H1 (cell line): ENCODE measurements around the gene GALNT15. TPM values are rescaled to one million over a fixed set of nuclear protein-coding genes. Genes with fewer than 3 reads are reported as not detected.

Experiments
- CTCF ChIA-PET: fragments of 300-600 bp; sonication (Branson Sonifier 250); formaldehyde crosslinking; loops from one replicate; lab custom pipeline; 2021; ENCODE audit not compliant: partially characterized antibody; lab: Charles Lee
- POLR2A ChIA-PET: fragments of 300-600 bp; sonication (Branson Sonifier 250); formaldehyde crosslinking; loops from one replicate; lab custom pipeline; 2021; ENCODE audit warnings: inconsistent platforms; ENCODE audit not compliant: partially characterized antibody; lab: Charles Lee
- DNase-seq, 2 experiments: peaks; one replicate each; pipeline versions ENCODE4 v3.0.0 to v3.0.0-alpha.2; 2010 to 2022; ENCODE audit warnings: low spot score in 2 of 2, low read depth in 1 of 2, mixed read lengths in 1 of 2
- FAIRE-seq: peaks from 2 replicates; lab custom pipeline; 2011; peaks lifted over from hg19 to GRCh38; lab: Jason Lieb, UNC
- H2AFZ ChIP-seq: 2 replicates; pipeline ENCODE4 v1.8.1; 2012; ENCODE audit warnings: low read length, inconsistent platforms
- H2AK5ac ChIP-seq: 2 replicates; pipeline ENCODE4 v1.6.1; 2013; ENCODE audit warnings: low read depth, low read length
- H2BK120ac ChIP-seq: replicated peaks from 2 replicates; pipeline ENCODE3; 2013; ENCODE audit warnings: low read depth, low read length, inconsistent platforms
- H2BK12ac ChIP-seq: 2 replicates; pipeline ENCODE4 v1.6.1; 2013; ENCODE audit warnings: low read depth, low read length
- H2BK15ac ChIP-seq: 2 replicates; pipeline ENCODE4 v1.6.1; 2013; ENCODE audit warnings: low read length
- H2BK20ac ChIP-seq: 2 replicates; pipeline ENCODE4 v1.6.1; 2013; ENCODE audit warnings: low read length
- H2BK5ac ChIP-seq: 2 replicates; pipeline ENCODE4 v1.6.1; 2013; ENCODE audit warnings: low read depth, low read length
- H3K14ac ChIP-seq: 2 replicates; pipeline ENCODE4 v1.6.1; 2013; ENCODE audit warnings: inconsistent platforms; ENCODE audit not compliant: insufficient read length
- H3K18ac ChIP-seq: 2 replicates; pipeline ENCODE4 v1.6.1; 2013; ENCODE audit warnings: low read length; ENCODE audit errors: extremely low read depth
- H3K23ac ChIP-seq: 2 replicates; pipeline ENCODE4 v1.6.1; 2013; ENCODE audit warnings: inconsistent platforms; ENCODE audit not compliant: insufficient read length
- H3K23me2 ChIP-seq: 2 replicates; pipeline ENCODE4 v1.6.1; 2013; ENCODE audit warnings: low read depth, low read length
- H3K27ac ChIP-seq: 2 replicates; pipeline ENCODE4 v1.6.1; 2011; ENCODE audit warnings: low read depth, low read length, inconsistent platforms
- H3K27me3 ChIP-seq, 4 experiments: replicated peaks in 1 of 4; 1 replicate in 1 of 4; 2 replicates in 3 of 4; pipeline versions ENCODE4 v1.6.1 to v1.8.1; 2011 to 2013; ENCODE audit warnings: low read length in 3 of 4, mild to moderate bottlenecking in 3 of 4, inconsistent platforms in 2 of 4, mixed read lengths in 2 of 4, moderate library complexity in 1 of 4; ENCODE audit not compliant: control insufficient read depth in 3 of 4, insufficient read depth in 3 of 4; ENCODE audit errors: extremely low read depth in 1 of 4
- H3K36me3 ChIP-seq, 4 experiments: 2 replicates each; pipeline versions ENCODE4 v1.6.1 to v1.8.1; 2011 to 2013; ENCODE audit warnings: mild to moderate bottlenecking in 4 of 4, low read length in 3 of 4, moderate library complexity in 2 of 4, control low read depth in 1 of 4, inconsistent platforms in 1 of 4; ENCODE audit not compliant: insufficient read depth in 4 of 4, control insufficient read depth in 2 of 4
- H3K4ac ChIP-seq: replicated peaks from 2 replicates; pipeline ENCODE3; 2013; ENCODE audit warnings: low read length, low read depth, mixed read lengths, inconsistent platforms; ENCODE audit not compliant: insufficient read length
- H3K4me1 ChIP-seq, 4 experiments: replicated peaks in 1 of 4; 1 replicate in 1 of 4; 2 replicates in 3 of 4; pipeline versions ENCODE4 v1.6.1 to v1.8.1; 2011 to 2013; ENCODE audit warnings: low read length in 3 of 4, inconsistent platforms in 2 of 4, mixed read lengths in 1 of 4; ENCODE audit not compliant: insufficient read depth in 4 of 4, control insufficient read depth in 3 of 4
- H3K4me2 ChIP-seq, 2 experiments: 2 replicates each; pipeline versions ENCODE4 v1.6.1 to v1.8.1; 2011 to 2013; ENCODE audit warnings: low read depth in 2 of 2, low read length in 2 of 2, control low read depth in 1 of 2, inconsistent platforms in 1 of 2, mild to moderate bottlenecking in 1 of 2; ENCODE audit not compliant: insufficient read depth in 1 of 2
- H3K4me3 ChIP-seq, 4 experiments: fragments of 200-600, 300-600 bp in 1 of 4; sonication (generic), shearing (Covaris generic), sonication (Bioruptor Twin) in 1 of 4; 2 replicates each; pipeline versions ENCODE4 v1.5.1 to v1.8.1; 2011 to 2016; ENCODE audit warnings: low read length in 4 of 4, low read depth in 3 of 4, control low read depth in 2 of 4, inconsistent platforms in 2 of 4, mild to moderate bottlenecking in 2 of 4, mixed read lengths in 1 of 4, moderate library complexity in 1 of 4; ENCODE audit not compliant: insufficient read depth in 2 of 4; ENCODE audit errors: extremely low read depth in 1 of 4
- H3K56ac ChIP-seq: replicated peaks from 2 replicates; pipeline ENCODE3; 2013; ENCODE audit warnings: low read depth, mild to moderate bottlenecking, mixed read lengths, low read length, inconsistent platforms; ENCODE audit not compliant: insufficient read length
- H3K79me1 ChIP-seq: 2 replicates; pipeline ENCODE4 v1.6.1; 2013; ENCODE audit warnings: low read depth, low read length, control low read depth
- H3K79me2 ChIP-seq, 2 experiments: 2 replicates each; pipeline versions ENCODE4 v1.6.1 to v1.8.1; 2012 to 2013; ENCODE audit warnings: low read length in 2 of 2, mild to moderate bottlenecking in 2 of 2, inconsistent platforms in 1 of 2; ENCODE audit not compliant: insufficient read depth in 2 of 2, control insufficient read depth in 1 of 2
- H3K9ac ChIP-seq, 4 experiments: replicated peaks in 1 of 4; 1 replicate in 1 of 4; 2 replicates in 3 of 4; pipeline versions ENCODE4 v1.6.1 to v1.8.1; 2011 to 2013; ENCODE audit warnings: low read depth in 3 of 4, low read length in 3 of 4, control low read depth in 2 of 4, mild to moderate bottlenecking in 2 of 4, moderate library complexity in 2 of 4, inconsistent platforms in 1 of 4; ENCODE audit errors: extremely low read depth in 1 of 4
- H3K9me3 ChIP-seq, 2 experiments: 2 replicates each; pipeline versions ENCODE4 v1.6.1 to v1.8.1; 2012 to 2013; ENCODE audit warnings: mild to moderate bottlenecking in 2 of 2, moderate library complexity in 2 of 2, control low read depth in 1 of 2, inconsistent platforms in 1 of 2, low read depth in 1 of 2, low read length in 1 of 2, mixed read lengths in 1 of 2; ENCODE audit not compliant: insufficient read depth in 2 of 2
- H4K20me1 ChIP-seq, 2 experiments: replicated peaks in 1 of 2; 2 replicates each; pipeline versions ENCODE3 to v1.8.1; 2011 to 2013; ENCODE audit warnings: inconsistent platforms in 2 of 2, low read length in 2 of 2, mild to moderate bottlenecking in 1 of 2; ENCODE audit not compliant: insufficient read depth in 2 of 2, control insufficient read depth in 1 of 2
- H4K5ac ChIP-seq: 2 replicates; pipeline ENCODE4 v1.6.1; 2013; ENCODE audit warnings: low read length, low read depth, mixed read lengths, inconsistent platforms; ENCODE audit not compliant: insufficient read length
- H4K8ac ChIP-seq: 2 replicates; pipeline ENCODE4 v1.8.0; 2013; ENCODE audit warnings: mild to moderate bottlenecking, moderate library complexity, low read length, inconsistent platforms; ENCODE audit not compliant: insufficient read depth; ENCODE audit errors: extremely low read depth
- H4K91ac ChIP-seq: replicated peaks from 2 replicates; pipeline ENCODE3; 2013; ENCODE audit warnings: low read length, mixed read lengths, inconsistent platforms; ENCODE audit not compliant: insufficient read length
- CBX8 ChIP-seq: fragments of 300-800, 300-1000 bp; sonication (generic); IDR thresholded peaks from 2 replicates; pipeline ENCODE4 v1.7.1; 2016; ENCODE audit warnings: low read depth, low read length, borderline replicate concordance
- GABPA ChIP-seq: IDR thresholded peaks from 2 replicates; pipeline ENCODE4 v1.6.1; 2011; ENCODE audit warnings: mild to moderate bottlenecking, low read length, moderate library complexity, borderline replicate concordance; ENCODE audit not compliant: insufficient read depth
- WGBS, 2 experiments: shearing (Covaris generic) in 1 of 2; methylation state at CpG; one replicate each; pipeline versions ENCODE4 v1.1.6 to v1.1.7; 2013 to 2015; ENCODE audit warnings: low lambda C conversion rate in 2 of 2, mixed read lengths in 2 of 2, inconsistent platforms in 1 of 2, low coverage in 1 of 2, missing lambda C conversion rate in 1 of 2; ENCODE audit not compliant: insufficient replicate concordance in 2 of 2, insufficient coverage in 1 of 2, insufficient read length in 1 of 2; ENCODE audit errors: extremely low coverage in 1 of 2, missing lambda C conversion rate in 1 of 2; 5-methylcytosine and 5-hydroxymethylcytosine counted together
- polyA plus RNA-seq, 7 experiments: library from polyadenylated mRNA; depleted of rRNA in 3 of 7; stranded (reverse) in 5 of 7; unstranded in 2 of 7; fragments of >200 nt in 5 of 7; fragments of 200-250 nt in 2 of 7; gene quantifications; 1 replicate in 5 of 7; 2 replicates in 1 of 7; 4 replicates in 1 of 7; pipeline versions ENCODE4 v1.2.1 to v1.2.3, GENCODE V29; 2011 to 2013; ENCODE audit warnings: missing spikeins in 2 of 7, mixed read lengths in 2 of 7
- total RNA-seq: library from RNA; stranded (reverse); fragmentation: NEBNext Ultra II Directional; extraction: Animal tissue kit (Norgen Biotek cat#: 25700); gene quantifications from 2 replicates; pipeline ENCODE4 v1.2.1, GENCODE V29; 2021
- TF ChIP-seq, protein P1 (sequence below), 3 experiments: IDR thresholded peaks; 1 replicate in 2 of 3; 2 replicates in 1 of 3; pipeline versions ENCODE4 v1.5.1 to v1.6.1; 2011; ENCODE audit warnings: low read length in 3 of 3, mild to moderate bottlenecking in 3 of 3, inconsistent platforms in 2 of 3, low read depth in 1 of 3, moderate library complexity in 1 of 3; ENCODE audit not compliant: insufficient read depth in 1 of 3; ENCODE audit errors: control extremely low read depth in 1 of 3

The GALNT15 gene
- total and polyA plus RNA-seq, 2 of the 8 experiments (the other 6 are each of a cell fraction or from before 2014, with no cell fraction given): 0.02 TPM; not detected in 1

DNA sequence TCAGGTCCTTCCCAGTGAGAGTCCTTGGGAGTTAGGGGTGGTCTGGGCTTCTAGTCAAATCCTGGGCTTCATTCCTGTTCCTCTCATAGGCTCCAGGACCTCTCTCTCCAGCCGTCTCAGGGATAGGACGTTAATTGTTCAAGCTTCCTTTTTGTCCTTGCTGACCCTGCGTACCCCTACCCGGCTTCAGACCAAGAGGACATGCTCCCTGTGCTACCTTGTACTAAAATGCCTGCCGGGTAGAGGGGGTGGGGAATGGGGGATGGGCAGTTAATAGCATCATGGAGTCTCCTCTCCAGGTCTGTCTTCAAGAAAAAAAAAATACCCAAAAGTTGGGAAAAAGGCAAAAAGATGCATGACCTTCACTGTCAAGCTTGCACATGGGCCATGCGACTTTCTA lies 36.5 kb upstream of the GALNT15 start:
- no peak overlapping the region for H2BK12ac ChIP-seq
- H3K23me2 ChIP-seq: no peaks in the 10 kb centered on the region
- no peaks in the 10 kb centered on the region for H3K79me1 ChIP-seq
- H2AK5ac ChIP-seq: no peak overlapping the region
- CTCF ChIA-PET: interaction anchor here (0.6 to 1.6 kb wide), 2 partner anchors 9 to 89 kb away, joined by 3 read pairs; no protein-coding TSS in a partner anchor
- no peaks in the 10 kb centered on the region for H3K27me3 ChIP-seq
- no peak for FAIRE-seq
- no peaks in the 10 kb centered on the region for H4K20me1 ChIP-seq
- no peak for DNase-seq
- no peak overlapping the region for H3K18ac ChIP-seq
- no peak overlapping the region for H2BK120ac ChIP-seq
- H3K27ac ChIP-seq: no peak overlapping the region
- no peak overlapping the region for H2BK5ac ChIP-seq
- H2AFZ ChIP-seq: no peak overlapping the region
- no peak overlapping the region for H2BK20ac ChIP-seq
- no peak overlapping the region for H4K91ac ChIP-seq
- peaks cover 3 to 11% of the 10 kb centered on the region in 2 experiments for H3K9me3 ChIP-seq
- H3K4ac ChIP-seq: no peak overlapping the region
- POLR2A ChIA-PET: no interaction called here
- no peak overlapping the region for H3K9ac ChIP-seq
- no peak overlapping the region for H2BK15ac ChIP-seq
- no peak overlapping the region for H4K8ac ChIP-seq
- H4K5ac ChIP-seq: no peak overlapping the region
- H3K4me2 ChIP-seq: no peak overlapping the region
- no peaks in the 10 kb centered on the region for H3K79me2 ChIP-seq
- no peak overlapping the region for H3K4me3 ChIP-seq
- H3K36me3 ChIP-seq: no peaks in the 10 kb centered on the region
- H3K4me1 ChIP-seq: no peaks in the 10 kb centered on the region
- WGBS, 2 experiments: 88% methylated on average over 6 of the region's 6 CpGs; no CpG with 5 or more reads in 1 of the 2 experiments
- no peak overlapping the region for H3K56ac ChIP-seq
- no peak overlapping the region for H3K14ac ChIP-seq
- no peak overlapping the region for H3K23ac ChIP-seq
- no peak for TF ChIP-seq GABPA
- TF ChIP-seq CBX8: no peak
- TF ChIP-seq, protein P1, sequence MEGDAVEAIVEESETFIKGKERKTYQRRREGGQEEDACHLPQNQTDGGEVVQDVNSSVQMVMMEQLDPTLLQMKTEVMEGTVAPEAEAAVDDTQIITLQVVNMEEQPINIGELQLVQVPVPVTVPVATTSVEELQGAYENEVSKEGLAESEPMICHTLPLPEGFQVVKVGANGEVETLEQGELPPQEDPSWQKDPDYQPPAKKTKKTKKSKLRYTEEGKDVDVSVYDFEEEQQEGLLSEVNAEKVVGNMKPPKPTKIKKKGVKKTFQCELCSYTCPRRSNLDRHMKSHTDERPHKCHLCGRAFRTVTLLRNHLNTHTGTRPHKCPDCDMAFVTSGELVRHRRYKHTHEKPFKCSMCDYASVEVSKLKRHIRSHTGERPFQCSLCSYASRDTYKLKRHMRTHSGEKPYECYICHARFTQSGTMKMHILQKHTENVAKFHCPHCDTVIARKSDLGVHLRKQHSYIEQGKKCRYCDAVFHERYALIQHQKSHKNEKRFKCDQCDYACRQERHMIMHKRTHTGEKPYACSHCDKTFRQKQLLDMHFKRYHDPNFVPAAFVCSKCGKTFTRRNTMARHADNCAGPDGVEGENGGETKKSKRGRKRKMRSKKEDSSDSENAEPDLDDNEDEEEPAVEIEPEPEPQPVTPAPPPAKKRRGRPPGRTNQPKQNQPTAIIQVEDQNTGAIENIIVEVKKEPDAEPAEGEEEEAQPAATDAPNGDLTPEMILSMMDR (IDR thresholded peaks at IDR 0.05; ENCODE audit: control extremely low read depth in 1 of 3, insufficient read depth in 1 of 3, low read depth in 1 of 3, low read length in 3 of 3): no peak
